HepG2 (cell line): ENCODE results near the gene PCGF6. TPM values are rescaled to one million over a fixed set of nuclear protein-coding genes. Genes with fewer than 3 reads are reported as not detected.
A peak's percentile ranks its signal among the peaks of the same experiment; 100 is the strongest.

Source experiments
- DMAP1 ChIP-seq: IDR thresholded peaks from 2 replicates; pipeline ENCODE4 v1.6.1; 2016
- HNRNPH1 ChIP-seq: fragments of 200-400 bp; formaldehyde crosslinking; optimal IDR thresholded peaks from 2 replicates; pipeline ENCODE3; 2017; ENCODE audit warnings: mild to moderate bottlenecking, low read depth, low read length
- ISL2 ChIP-seq: sonication (generic); formaldehyde crosslinking; IDR thresholded peaks from 2 replicates; pipeline ENCODE4 v1.5.0; 2020; ENCODE audit warnings: missing genetic modification reagents
- KDM2A ChIP-seq: sonication (generic); formaldehyde crosslinking; IDR thresholded peaks from 2 replicates; pipeline ENCODE4 v1.4.0; 2020; ENCODE audit warnings: low read depth, missing genetic modification reagents, borderline replicate concordance
- PHF8 ChIP-seq: sonication (generic); formaldehyde crosslinking; IDR thresholded peaks from 2 replicates; pipeline ENCODE4 v1.5.0; 2020; ENCODE audit warnings: missing genetic modification reagents
- RARA ChIP-seq: IDR thresholded peaks from 2 replicates; pipeline ENCODE4 v1.6.1; 2016; ENCODE audit warnings: missing genetic modification reagents, missing compliant biosample characterization
- SMARCC2 ChIP-seq: fragments of 450-650 bp; IDR thresholded peaks from 2 replicates; pipeline ENCODE4 v1.6.1; 2017; ENCODE audit warnings: antibody characterized with exemption, mild to moderate bottlenecking
- SOX6 ChIP-seq, 2 experiments: fragments of 450-650 bp in 1 of 2; sonication (generic) in 1 of 2; formaldehyde crosslinking in 1 of 2; IDR thresholded peaks; 2 replicates each; pipeline versions ENCODE4 v1.4.0 to v1.6.1; 2017 to 2020; ENCODE audit warnings: antibody characterized with exemption in 1 of 2, mild to moderate bottlenecking in 1 of 2, missing genetic modification reagents in 1 of 2
- TBL1XR1 ChIP-seq: fragments of 150-350 bp; IDR thresholded peaks from 2 replicates; pipeline ENCODE4 v1.6.1; 2014; ENCODE audit warnings: borderline replicate concordance, low read length; ENCODE audit not compliant: partially characterized antibody
- TEAD2 ChIP-seq: sonication (generic); formaldehyde crosslinking; IDR thresholded peaks from 2 replicates; pipeline ENCODE4 v1.9.0; 2021; ENCODE audit warnings: missing genetic modification reagents
- ZBTB38 ChIP-seq: sonication (generic); formaldehyde crosslinking; IDR thresholded peaks from 2 replicates; pipeline ENCODE4 v1.5.1; 2020; ENCODE audit warnings: mild to moderate bottlenecking, missing genetic modification reagents
- ZNF616 ChIP-seq: sonication (generic); formaldehyde crosslinking; IDR thresholded peaks from 2 replicates; pipeline ENCODE4 v1.5.0; 2020; ENCODE audit warnings: low read depth, mild to moderate bottlenecking, missing genetic modification reagents
- ZNF652 ChIP-seq: IDR thresholded peaks from 2 replicates; pipeline ENCODE4 v1.6.1; 2016; ENCODE audit warnings: low read depth, borderline replicate concordance
- ZNF776 ChIP-seq: sonication (generic); formaldehyde crosslinking; IDR thresholded peaks from 2 replicates; pipeline ENCODE4 v1.4.0; 2020; ENCODE audit warnings: mild to moderate bottlenecking, missing genetic modification reagents
- ZNF790 ChIP-seq: sonication (generic); formaldehyde crosslinking; IDR thresholded peaks from 2 replicates; pipeline ENCODE4 v1.8.0; 2022; ENCODE audit warnings: missing genetic modification reagents, mild to moderate bottlenecking, borderline replicate concordance
- polyA plus RNA-seq, 8 experiments: library from polyadenylated mRNA; depleted of rRNA in 3 of 8; stranded (reverse) in 7 of 8; unstranded in 1 of 8; fragments of >200 nt; fragmentation: Illumina TruSeq in 4 of 8; extraction: Trizol in 4 of 8; gene quantifications; 2 replicates each; pipeline versions ENCODE4 v1.2.1 to v1.2.3, GENCODE V29; 2011 to 2016; ENCODE audit warnings: low read depth in 4 of 8, missing spikeins in 1 of 8, mixed read lengths in 1 of 8; ENCODE audit not compliant: insufficient read depth in 1 of 8
- total RNA-seq, 5 experiments: library from RNA; depleted of rRNA; stranded (reverse); fragments of >200 nt; fragmentation: Illumina TruSeq; extraction: Trizol; gene quantifications; 2 replicates each; pipeline ENCODE4 v1.2.3, GENCODE V29; 2016; ENCODE audit warnings: low read depth in 1 of 5
- TF ChIP-seq, protein P1 (sequence below): sonication (generic); formaldehyde crosslinking; IDR thresholded peaks from 2 replicates; pipeline ENCODE4 v1.4.0; 2020; ENCODE audit warnings: mild to moderate bottlenecking, missing genetic modification reagents
- TF ChIP-seq, protein P2 (sequence below), 2 experiments: sonication (generic) in 1 of 2; formaldehyde crosslinking in 1 of 2; IDR thresholded peaks; 2 replicates each; pipeline versions ENCODE4 v1.4.0 to v1.6.1; 2018 to 2020; ENCODE audit warnings: missing genetic modification reagents in 2 of 2, borderline replicate concordance in 1 of 2, low read depth in 1 of 2, mild to moderate bottlenecking in 1 of 2, missing biosample characterization in 1 of 2
- TF ChIP-seq, protein P3 (sequence below), 2 experiments: IDR thresholded peaks; 2 replicates each; pipeline ENCODE4 v1.6.1; 2011 to 2012; ENCODE audit warnings: low read length in 2 of 2, borderline replicate concordance in 1 of 2, low read depth in 1 of 2, mild to moderate bottlenecking in 1 of 2, moderate library complexity in 1 of 2
- TF ChIP-seq, protein P4 (sequence below): sonication (generic); formaldehyde crosslinking; conservative IDR thresholded peaks from 2 replicates; pipeline ENCODE4 v1.4.0; 2020; ENCODE audit warnings: missing genetic modification reagents

Gene PCGF6
- total and polyA plus RNA-seq, 2 of the 13 experiments (the other 11 are each of a cell fraction or from before 2014, with no cell fraction given): 5.2 to 19.4 TPM

DNA sequence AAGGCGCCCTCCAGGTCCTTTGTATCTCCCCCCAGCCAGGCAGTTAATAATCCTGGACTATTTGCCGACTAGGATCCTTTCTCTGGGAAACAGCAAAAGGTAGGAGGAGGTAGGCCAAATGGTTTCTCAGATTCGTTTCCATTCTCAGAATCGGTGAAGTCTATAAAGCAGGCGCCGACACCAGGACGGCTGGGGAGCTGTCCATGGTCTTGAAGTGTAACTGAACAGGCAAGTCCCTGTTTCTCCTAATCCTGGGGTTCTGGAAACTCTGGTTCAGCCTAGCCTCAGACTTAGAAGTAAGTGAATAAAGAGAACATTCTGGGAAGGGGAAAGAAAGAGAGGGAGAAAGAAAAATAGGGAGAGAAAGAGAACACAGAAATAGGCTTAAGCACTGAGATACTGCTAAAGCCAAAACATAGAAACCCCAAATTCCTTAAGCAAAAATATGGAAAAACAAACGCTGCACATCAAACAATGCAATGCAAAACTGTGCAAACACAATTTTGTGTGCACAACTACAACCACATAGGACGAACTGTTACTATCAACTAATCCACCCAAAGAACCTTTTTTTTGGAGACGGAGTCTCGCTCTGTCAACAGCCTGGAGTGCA, 85.1 kb downstream of the PCGF6 start (continued):
- no peak for TF ChIP-seq ZNF616 (CRISPR knock-in tag)
- TF ChIP-seq TEAD2 (CRISPR knock-in tag): peak; percentile 50; the same call in 1 of the 2 replicates
- TF ChIP-seq, protein P1, sequence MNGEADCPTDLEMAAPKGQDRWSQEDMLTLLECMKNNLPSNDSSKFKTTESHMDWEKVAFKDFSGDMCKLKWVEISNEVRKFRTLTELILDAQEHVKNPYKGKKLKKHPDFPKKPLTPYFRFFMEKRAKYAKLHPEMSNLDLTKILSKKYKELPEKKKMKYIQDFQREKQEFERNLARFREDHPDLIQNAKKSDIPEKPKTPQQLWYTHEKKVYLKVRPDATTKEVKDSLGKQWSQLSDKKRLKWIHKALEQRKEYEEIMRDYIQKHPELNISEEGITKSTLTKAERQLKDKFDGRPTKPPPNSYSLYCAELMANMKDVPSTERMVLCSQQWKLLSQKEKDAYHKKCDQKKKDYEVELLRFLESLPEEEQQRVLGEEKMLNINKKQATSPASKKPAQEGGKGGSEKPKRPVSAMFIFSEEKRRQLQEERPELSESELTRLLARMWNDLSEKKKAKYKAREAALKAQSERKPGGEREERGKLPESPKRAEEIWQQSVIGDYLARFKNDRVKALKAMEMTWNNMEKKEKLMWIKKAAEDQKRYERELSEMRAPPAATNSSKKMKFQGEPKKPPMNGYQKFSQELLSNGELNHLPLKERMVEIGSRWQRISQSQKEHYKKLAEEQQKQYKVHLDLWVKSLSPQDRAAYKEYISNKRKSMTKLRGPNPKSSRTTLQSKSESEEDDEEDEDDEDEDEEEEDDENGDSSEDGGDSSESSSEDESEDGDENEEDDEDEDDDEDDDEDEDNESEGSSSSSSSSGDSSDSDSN (CRISPR knock-in tag): no peak
- TF ChIP-seq, protein P2, sequence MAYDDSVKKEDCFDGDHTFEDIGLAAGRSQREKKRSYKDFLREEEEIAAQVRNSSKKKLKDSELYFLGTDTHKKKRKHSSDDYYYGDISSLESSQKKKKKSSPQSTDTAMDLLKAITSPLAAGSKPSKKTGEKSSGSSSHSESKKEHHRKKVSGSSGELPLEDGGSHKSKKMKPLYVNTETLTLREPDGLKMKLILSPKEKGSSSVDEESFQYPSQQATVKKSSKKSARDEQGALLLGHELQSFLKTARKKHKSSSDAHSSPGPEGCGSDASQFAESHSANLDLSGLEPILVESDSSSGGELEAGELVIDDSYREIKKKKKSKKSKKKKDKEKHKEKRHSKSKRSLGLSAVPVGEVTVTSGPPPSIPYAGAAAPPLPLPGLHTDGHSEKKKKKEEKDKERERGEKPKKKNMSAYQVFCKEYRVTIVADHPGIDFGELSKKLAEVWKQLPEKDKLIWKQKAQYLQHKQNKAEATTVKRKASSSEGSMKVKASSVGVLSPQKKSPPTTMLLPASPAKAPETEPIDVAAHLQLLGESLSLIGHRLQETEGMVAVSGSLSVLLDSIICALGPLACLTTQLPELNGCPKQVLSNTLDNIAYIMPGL (CRISPR knock-in tag; IDR thresholded peaks at IDR 0.05; ENCODE audit: borderline replicate concordance in 1 of 2, low read depth in 1 of 2): peak in 1 of 2 experiments; percentile 42; a peak in 1 of 4 replicates
- no peak for TF ChIP-seq HNRNPH1
- TF ChIP-seq ZNF776 (CRISPR knock-in tag): no peak
- TF ChIP-seq ZNF652 (CRISPR knock-in tag): no peak
- no peak for TF ChIP-seq DMAP1
- 0 out of 2 replicates have a peak, but pooled peaks have one; percentile 42 for TF ChIP-seq ZNF790 (CRISPR knock-in tag)
- TF ChIP-seq, protein P3, sequence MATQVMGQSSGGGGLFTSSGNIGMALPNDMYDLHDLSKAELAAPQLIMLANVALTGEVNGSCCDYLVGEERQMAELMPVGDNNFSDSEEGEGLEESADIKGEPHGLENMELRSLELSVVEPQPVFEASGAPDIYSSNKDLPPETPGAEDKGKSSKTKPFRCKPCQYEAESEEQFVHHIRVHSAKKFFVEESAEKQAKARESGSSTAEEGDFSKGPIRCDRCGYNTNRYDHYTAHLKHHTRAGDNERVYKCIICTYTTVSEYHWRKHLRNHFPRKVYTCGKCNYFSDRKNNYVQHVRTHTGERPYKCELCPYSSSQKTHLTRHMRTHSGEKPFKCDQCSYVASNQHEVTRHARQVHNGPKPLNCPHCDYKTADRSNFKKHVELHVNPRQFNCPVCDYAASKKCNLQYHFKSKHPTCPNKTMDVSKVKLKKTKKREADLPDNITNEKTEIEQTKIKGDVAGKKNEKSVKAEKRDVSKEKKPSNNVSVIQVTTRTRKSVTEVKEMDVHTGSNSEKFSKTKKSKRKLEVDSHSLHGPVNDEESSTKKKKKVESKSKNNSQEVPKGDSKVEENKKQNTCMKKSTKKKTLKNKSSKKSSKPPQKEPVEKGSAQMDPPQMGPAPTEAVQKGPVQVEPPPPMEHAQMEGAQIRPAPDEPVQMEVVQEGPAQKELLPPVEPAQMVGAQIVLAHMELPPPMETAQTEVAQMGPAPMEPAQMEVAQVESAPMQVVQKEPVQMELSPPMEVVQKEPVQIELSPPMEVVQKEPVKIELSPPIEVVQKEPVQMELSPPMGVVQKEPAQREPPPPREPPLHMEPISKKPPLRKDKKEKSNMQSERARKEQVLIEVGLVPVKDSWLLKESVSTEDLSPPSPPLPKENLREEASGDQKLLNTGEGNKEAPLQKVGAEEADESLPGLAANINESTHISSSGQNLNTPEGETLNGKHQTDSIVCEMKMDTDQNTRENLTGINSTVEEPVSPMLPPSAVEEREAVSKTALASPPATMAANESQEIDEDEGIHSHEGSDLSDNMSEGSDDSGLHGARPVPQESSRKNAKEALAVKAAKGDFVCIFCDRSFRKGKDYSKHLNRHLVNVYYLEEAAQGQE (IDR thresholded peaks at IDR 0.05; ENCODE audit: borderline replicate concordance in 1 of 2, low read depth in 1 of 2, low read length in 2 of 2): peak; percentile 97 to 99
- TF ChIP-seq TBL1XR1: no peak
- TF ChIP-seq SOX6 (IDR thresholded peaks at IDR 0.05): no peak
- TF ChIP-seq SOX6 (CRISPR knock-in tag; IDR thresholded peaks at IDR 0.05): no peak
- TF ChIP-seq ZBTB38 (CRISPR knock-in tag): no peak
- TF ChIP-seq, protein P4, sequence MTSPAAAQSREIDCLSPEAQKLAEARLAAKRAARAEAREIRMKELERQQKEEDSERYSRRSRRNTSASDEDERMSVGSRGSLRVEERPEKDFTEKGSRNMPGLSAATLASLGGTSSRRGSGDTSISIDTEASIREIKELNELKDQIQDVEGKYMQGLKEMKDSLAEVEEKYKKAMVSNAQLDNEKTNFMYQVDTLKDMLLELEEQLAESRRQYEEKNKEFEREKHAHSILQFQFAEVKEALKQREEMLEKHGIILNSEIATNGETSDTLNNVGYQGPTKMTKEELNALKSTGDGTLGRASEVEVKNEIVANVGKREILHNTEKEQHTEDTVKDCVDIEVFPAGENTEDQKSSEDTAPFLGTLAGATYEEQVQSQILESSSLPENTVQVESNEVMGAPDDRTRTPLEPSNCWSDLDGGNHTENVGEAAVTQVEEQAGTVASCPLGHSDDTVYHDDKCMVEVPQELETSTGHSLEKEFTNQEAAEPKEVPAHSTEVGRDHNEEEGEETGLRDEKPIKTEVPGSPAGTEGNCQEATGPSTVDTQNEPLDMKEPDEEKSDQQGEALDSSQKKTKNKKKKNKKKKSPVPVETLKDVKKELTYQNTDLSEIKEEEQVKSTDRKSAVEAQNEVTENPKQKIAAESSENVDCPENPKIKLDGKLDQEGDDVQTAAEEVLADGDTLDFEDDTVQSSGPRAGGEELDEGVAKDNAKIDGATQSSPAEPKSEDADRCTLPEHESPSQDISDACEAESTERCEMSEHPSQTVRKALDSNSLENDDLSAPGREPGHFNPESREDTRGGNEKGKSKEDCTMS (CRISPR knock-in tag): 0 out of 2 replicates have a peak, but pooled peaks have one; percentile 79
- 0 out of 2 replicates have a peak, but pooled peaks have one; percentile 50 for TF ChIP-seq KDM2A (CRISPR knock-in tag)
- no peak for TF ChIP-seq PHF8 (CRISPR knock-in tag)
- TF ChIP-seq SMARCC2: no peak
- TF ChIP-seq RARA: peak; percentile 54; the same call in 1 of the 2 replicates
- TF ChIP-seq ISL2: peak; percentile 61; the same call in 1 of the 2 replicates
